Skeletal muscle cell (primary cell): Measurements from ENCODE around the gene COPRS.

Experiments used
- DNase-seq: peaks from one replicate; pipeline ENCODE4 v3.0.0-alpha.2; 2010; ENCODE audit warnings: low read depth
- H3K4me3 ChIP-seq: 2 replicates; pipeline ENCODE4 v1.5.1; 2011; ENCODE audit warnings: low read depth, mild to moderate bottlenecking, control low read depth, low read length, moderate library complexity

Gene COPRS

GRCh38 chr17:31858642-31859486 lies at the start of gene COPRS:
Gene COPRS, minus strand, starts transcription at chr17:31859244. Its CDS starts 45 bp downstream, at chr17:31859199.
- peak; percentile 59 for DNase-seq
- H3K4me3 ChIP-seq: peak within 1 kb of the TSS; percentile 69

DNA sequence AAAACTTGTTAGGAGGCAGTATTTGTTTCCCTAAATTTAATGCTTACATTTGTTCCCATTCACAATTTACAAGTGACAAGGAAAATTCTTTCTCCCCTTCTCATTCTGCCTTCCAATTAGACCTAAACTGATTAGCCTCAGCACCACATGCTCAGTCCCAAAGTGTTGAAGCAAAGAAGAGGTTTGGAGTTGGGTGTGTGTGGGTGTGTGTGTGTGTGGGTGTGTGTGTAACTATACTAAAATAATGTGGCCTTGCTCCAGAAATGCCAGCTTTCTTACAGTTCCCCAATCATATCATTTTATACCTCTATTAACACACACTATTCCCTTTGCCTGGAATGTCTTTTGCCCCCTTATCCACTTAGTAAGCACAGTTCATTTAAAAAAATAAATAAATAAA lies 49.3 kb upstream of the COPRS start:
- no peak for DNase-seq

DNA sequence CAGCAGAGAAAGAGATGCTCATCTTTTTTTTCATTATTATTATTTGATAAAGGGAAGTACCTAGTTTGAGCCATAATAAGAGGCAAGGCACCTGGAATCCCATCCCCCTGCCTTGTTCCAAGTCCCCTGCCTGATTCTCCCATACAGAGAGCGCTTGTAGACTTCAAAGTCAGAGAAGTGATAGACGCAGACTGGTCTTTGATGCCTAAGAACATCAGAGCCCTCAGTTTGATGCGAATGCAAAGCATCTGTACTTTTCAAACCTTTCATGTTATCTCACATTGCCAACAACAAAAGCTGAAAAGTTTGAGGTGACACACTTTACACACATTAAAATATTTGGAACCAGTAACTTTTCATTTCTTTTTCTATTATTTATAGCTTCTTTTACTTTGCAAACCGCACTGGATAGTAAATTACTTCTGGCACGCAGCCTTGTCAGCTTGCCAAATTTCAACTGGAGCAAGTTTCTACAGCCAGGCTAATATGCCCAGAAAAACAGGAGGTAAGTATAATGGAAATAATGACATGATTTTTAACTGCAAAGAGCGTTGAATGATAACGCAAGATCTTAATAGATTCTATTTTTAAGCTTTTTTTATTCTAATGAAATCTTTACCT lies 48.4 kb upstream of the COPRS start:
- H3K4me3 ChIP-seq: no peak overlapping the region
- peak; percentile 15 for DNase-seq

More for the DNA sequence above, 49.3 kb upstream of the COPRS start:
- no peak overlapping the region for H3K4me3 ChIP-seq

- DNase-seq: no peak
- no peak overlapping the region for H3K4me3 ChIP-seq
These were observed 44.4 kb upstream of the COPRS start for GRCh38 chr17:31903401-31903800.

- no peak for DNase-seq
- H3K4me3 ChIP-seq: no peak overlapping the region
These were observed 43.6 kb upstream of the COPRS start for GRCh38 chr17:31902693-31903092.

GRCh38 chr17:31900877-31901276 lies 41.8 kb upstream of the COPRS start:
- no peak for DNase-seq

DNA sequence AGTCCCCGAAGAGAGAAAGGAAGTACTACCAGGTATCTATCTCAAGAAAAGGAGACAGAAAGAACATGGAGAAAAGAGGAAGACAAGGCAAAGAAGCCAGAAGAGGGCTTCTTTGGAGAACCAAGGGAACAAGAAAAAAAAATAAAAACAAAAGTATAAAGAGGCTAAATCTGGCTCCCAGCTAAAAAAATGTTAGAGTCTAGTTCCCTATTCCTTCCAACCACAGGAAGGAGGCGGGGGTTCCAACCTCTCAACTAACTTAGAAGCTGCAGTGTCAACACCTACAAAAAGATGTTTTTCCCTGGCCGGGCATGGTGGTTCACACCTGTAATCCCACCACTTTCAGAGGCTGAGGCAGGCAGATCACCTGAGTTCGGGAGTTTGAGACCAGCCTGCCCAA lies 29.1 kb upstream of the COPRS start:
- no peak for DNase-seq
- no peak overlapping the region for H3K4me3 ChIP-seq

More at GRCh38 chr17:31900877-31901276, 41.8 kb upstream of the COPRS start:
- peak overlapping the region; percentile 100 for H3K4me3 ChIP-seq

DNA sequence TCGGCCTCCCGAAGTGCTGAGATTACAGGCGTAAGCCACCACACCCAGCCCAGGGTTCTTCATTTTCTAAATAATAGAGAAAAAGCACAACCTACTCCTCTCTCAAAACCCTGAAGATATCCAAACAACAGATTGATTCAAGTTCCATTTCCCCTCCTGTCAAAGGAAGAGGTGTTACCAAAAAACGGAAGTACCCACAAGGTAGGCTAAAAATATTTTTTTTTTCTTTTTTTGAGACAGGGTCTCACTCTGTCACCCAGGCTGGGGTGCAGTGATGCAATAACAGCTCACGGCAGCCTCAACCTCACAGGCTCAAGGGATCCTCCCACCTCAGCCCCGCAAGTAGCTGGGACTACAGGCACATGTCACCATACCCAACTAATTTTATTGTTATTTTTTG lies 23.5 kb upstream of the COPRS start:
- no peak overlapping the region for H3K4me3 ChIP-seq

GRCh38 chr17:31880311-31880710 lies 21.3 kb upstream of the COPRS start:
- no peak overlapping the region for H3K4me3 ChIP-seq
- DNase-seq: no peak

More for the DNA sequence above, 23.5 kb upstream of the COPRS start:
- DNase-seq: no peak

DNA sequence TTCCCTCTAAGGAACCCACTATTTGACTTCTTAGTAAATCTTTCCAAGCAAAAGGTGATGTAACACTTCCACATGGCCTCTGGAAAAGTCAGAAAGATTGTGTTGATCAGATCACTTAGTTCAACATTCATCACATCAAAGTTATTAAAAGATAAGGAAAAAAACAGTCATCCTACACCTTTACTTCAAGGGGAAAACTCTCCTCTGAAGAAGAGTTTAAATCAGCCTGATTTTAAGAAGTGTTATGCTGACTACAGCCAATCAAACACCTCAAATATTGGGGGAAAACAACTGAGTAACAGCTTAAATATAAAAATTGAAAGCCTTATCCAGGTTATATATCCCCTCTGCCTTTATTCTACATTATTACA lies 19.6 kb upstream of the COPRS start:
- no peak overlapping the region for H3K4me3 ChIP-seq
- DNase-seq: no peak

- H3K4me3 ChIP-seq: no peak overlapping the region
- no peak for DNase-seq
These were observed 19.1 kb upstream of the COPRS start for GRCh38 chr17:31877911-31878702.

- DNase-seq: no peak
- no peak overlapping the region for H3K4me3 ChIP-seq
These were observed 18.3 kb upstream of the COPRS start for GRCh38 chr17:31877341-31877740.

DNA sequence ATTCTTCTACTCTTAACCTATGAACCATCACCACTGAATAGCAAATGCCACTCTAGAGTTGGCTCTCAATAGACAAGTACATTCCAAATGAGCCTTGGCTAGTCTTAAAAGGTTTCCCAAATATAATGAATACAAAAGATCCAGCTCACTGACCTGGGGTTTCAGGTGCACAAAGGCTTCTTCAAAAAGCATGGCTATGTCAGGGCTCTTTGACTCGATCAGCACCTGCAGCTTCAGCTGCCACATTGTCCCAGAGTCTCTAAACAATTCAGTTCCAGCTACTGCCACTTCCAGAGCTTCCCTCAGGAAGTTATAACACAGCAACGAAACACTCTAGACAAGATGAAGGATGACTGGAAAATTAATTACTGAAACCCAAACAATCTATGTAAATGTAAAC lies 16.0 kb upstream of the COPRS start:
- DNase-seq: no peak
- H3K4me3 ChIP-seq: no peak overlapping the region

DNA sequence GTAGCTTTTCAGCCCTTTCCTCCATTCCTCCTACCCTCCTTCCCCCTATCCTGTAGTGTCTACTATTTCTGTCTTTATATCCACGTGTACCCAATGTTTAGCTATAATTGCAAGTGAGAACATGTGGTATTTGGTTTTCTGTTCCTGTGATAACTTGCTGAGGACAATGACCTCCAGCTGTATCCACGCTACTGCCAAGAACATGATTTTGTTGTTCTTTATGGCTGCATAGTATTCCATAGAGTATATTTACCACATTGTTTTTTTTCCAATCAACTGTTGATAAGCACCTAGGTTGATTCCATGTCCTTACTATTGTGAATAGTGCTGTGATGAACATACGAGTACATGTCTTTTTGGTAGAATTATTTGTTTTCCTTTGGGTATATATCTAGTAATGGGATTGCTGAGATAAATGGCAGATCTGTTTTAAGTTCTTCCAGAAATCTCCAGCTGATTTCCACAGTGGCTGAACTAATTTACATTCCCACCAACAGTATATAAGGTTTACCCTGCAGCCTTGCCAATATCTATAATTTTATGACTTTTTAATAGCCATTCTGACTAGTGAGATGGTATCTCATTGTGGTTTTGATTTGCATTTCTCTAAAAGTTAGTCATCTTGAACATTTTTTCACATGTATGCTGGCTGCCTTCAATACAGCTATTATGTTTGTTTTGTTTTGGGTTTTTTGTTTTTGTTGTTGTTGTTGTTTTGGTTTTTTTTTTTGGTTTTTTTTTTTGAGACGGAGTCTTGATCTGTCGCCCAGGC lies 10.9 kb upstream of the COPRS start:
- DNase-seq: no peak
- no peak overlapping the region for H3K4me3 ChIP-seq

DNA sequence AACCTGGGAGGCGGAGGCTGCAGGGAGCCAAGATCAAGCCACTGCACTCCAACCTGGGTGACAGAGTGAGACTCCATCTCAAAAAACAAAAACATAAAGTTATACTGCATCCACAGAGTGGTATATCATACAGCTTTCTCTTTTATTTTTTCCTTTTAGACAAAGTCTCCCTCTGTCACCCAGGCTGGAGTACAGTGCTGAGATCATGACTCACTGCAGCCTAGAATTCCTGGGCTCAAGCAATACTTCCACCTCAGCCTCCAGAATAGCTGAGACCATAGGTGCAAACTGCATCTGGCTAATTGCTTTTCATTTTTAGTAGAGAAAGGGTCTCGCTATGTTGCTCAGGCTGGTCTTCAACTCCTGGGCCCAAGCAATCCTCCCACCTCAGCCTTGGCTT lies 10.0 kb upstream of the COPRS start:
- DNase-seq: no peak
- no peak overlapping the region for H3K4me3 ChIP-seq

DNA sequence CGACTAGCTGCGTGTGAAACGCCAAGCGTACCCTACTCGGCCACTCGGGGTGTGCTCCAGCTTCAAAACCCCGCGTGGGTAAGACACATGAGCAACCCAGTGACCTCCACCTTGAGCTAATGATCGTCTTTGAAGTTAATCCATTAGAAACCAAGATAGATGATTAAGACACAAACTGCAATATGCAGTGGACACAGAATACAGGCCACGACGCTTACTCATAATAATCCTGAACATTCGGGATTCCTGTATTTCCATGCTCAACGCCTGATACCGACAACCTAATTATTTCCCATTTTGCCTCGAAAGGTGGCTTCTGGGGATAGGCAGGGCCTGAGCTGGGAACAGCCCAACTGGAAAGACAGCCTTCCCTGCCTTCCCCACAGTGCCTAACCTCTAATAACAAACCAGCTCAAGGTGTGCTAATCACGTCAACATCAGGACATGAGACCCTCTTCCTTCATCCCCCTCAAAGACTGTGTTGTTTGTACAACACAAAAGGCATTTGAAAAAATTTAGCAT lies 504 bp upstream of the COPRS start:
- DNase-seq: no peak
- peak overlapping the region; percentile 35 for H3K4me3 ChIP-seq

DNA sequence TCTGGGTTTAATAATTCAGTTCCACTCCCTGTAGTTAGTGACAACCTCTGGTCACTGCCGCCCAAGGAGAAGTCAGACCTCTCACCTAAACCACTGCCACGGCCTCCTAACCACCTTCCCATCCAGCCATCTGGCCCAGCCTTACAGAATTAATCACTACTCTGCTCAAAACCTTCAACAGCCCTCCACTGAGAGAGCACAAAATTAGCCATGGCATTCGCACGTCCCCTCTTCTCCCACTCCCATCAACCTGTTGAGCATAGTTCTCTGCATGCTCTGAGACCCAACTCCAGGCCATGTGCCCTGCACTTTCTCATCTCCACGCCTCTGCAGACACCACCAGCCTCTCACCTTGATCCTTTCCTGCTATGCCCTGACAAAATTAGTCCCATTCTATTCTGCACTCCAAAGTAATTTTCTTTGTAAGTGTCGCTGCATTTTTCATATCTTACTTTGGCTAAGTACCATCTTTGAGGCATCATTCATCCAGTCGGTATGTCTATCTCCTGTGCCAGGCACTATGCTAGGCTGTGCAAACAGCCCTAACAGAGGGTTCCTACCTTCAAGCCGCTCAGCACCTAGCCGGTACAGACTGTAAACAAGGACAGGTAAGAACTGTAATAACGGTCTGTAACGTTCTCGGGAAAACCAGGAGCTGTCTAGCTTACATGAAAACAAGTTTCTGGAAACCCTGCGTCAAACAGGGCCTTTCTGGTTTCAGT lies 963 bp downstream of the COPRS start:
- peak overlapping the region; percentile 69 for H3K4me3 ChIP-seq
- DNase-seq: no peak

GRCh38 chr17:31856750-31857149 lies 2.3 kb downstream of the COPRS start:
- no peak overlapping the region for H3K4me3 ChIP-seq
- DNase-seq: no peak

GRCh38 chr17:31854672-31855071 lies 4.4 kb downstream of the COPRS start:
- no peak overlapping the region for H3K4me3 ChIP-seq
- DNase-seq: no peak
